ENCODE results near the gene PUM1.
A peak's percentile ranks its signal among the peaks of the same experiment; 100 is the strongest.

PUM1 gene

DNA sequence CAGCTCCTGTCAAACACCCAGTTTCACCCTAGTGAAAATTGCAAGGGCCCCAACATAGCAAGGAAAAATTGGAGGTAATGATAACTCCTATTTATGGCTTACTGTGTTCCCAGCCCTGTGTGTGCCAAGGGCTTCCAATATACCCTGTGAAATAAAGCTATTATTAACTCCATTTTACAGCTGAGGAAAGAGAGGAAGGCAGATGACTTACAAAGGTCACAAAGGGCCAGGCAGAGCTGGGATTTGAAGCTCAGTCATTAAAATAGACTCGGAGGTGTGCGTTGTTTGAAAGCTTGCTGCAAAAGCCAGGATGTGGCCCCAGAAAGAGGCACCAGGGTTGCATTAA lies 136.8 kb downstream of the PUM1 start:
- no peak overlapping the region for H3K4me3 ChIP-seq (ENCODE audit: low read depth, low read length)
- TF ChIP-seq CTCF (conservative IDR thresholded peaks at IDR 0.05; ENCODE audit: low read depth, low read length): no peak
- DNase-seq (ENCODE audit: low read depth): no peak

DNA sequence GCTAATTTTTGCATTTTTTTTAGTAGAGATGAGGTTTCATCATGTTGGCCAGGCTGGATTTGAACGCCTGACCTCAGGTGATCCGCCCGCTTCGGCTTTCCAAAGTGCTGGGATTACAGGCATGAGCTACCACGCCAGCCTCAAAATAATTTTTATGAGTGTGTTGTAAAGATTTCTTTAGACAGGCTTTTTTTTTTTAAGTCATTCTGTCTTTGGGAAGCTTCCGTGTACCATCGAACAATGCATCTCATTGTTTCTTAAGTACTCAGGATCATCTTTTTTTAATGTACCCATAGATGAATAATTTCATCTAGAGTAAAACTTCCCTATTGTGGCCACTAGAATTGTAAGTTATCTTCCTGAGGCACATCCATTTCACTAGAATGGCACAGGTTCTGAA lies 137.3 kb downstream of the PUM1 start:
- no peak for DNase-seq (ENCODE audit: low read depth)
- H3K4me3 ChIP-seq (ENCODE audit: low read depth, low read length): no peak overlapping the region
- no peak for TF ChIP-seq CTCF (conservative IDR thresholded peaks at IDR 0.05; ENCODE audit: low read depth, low read length)

- DNase-seq (ENCODE audit: low read depth): no peak
- no peak overlapping the region for H3K4me3 ChIP-seq (ENCODE audit: low read depth, low read length)
- TF ChIP-seq CTCF (conservative IDR thresholded peaks at IDR 0.05; ENCODE audit: low read depth, low read length): no peak
These were observed 138.1 kb downstream of the PUM1 start for GRCh38 chr1:30927448-30927847.

DNA sequence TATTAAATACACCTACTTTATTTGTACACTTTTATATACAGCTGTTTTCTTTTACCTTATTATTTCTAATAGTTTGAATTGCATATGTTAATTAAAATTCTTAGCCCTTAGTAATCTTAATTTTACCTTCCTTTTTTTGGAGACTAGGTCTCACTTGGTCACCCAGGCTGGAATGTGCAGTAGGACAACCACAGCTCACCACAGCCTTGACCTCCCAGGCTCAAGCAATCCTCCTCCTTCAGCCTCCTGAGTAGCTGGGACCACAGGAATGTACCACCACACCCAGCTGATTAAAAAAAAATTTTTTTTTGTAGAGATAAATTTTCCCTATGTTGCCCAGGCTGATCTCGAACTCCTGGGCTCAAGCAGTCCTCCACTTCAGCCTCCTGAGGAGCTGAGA lies 141.9 kb downstream of the PUM1 start:
- no peak for TF ChIP-seq CTCF (conservative IDR thresholded peaks at IDR 0.05; ENCODE audit: low read depth, low read length)
- no peak overlapping the region for H3K4me3 ChIP-seq (ENCODE audit: low read depth, low read length)
- DNase-seq (ENCODE audit: low read depth): peak; percentile 78

GRCh38 chr1:30920827-30921226 lies 144.7 kb downstream of the PUM1 start:
- DNase-seq (ENCODE audit: low read depth): peak; percentile 50
- no peak for TF ChIP-seq CTCF (conservative IDR thresholded peaks at IDR 0.05; ENCODE audit: low read depth, low read length)

GRCh38 chr1:30919025-30919881 lies 146.3 kb downstream of the PUM1 start:
- peak; percentile 28 for TF ChIP-seq CTCF (conservative IDR thresholded peaks at IDR 0.05; ENCODE audit: low read depth, low read length)
- no peak overlapping the region for H3K4me3 ChIP-seq (ENCODE audit: low read depth, low read length)
- peak; percentile 88 for DNase-seq (ENCODE audit: low read depth)

More at GRCh38 chr1:30920827-30921226, 144.7 kb downstream of the PUM1 start:
- no peak overlapping the region for H3K4me3 ChIP-seq (ENCODE audit: low read depth, low read length)

DNA sequence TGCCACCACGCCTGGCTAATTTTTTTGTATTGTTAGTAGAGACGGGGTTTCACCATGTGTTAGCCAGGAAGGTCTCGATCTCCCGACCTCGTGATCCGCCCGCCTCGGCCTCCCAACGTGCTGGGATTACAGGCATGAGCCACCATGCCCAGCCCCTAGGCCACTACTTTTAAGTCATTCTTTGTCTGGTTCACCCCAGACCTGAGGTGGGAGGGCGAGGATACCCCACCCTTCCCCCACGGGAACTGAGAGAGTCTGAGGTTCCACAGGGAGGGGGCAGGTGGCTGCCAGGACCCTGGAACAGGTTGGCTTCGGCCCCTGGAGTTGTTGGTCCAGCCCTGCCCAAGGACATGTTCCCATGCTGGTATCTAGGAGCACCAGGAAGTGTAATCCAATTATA lies 149.2 kb downstream of the PUM1 start:
- no peak overlapping the region for H3K4me3 ChIP-seq (ENCODE audit: low read depth, low read length)
- no peak for DNase-seq (ENCODE audit: low read depth)
- no peak for TF ChIP-seq CTCF (conservative IDR thresholded peaks at IDR 0.05; ENCODE audit: low read depth, low read length)
